Measurements from ENCODE around the gene CBARP.

DNA sequence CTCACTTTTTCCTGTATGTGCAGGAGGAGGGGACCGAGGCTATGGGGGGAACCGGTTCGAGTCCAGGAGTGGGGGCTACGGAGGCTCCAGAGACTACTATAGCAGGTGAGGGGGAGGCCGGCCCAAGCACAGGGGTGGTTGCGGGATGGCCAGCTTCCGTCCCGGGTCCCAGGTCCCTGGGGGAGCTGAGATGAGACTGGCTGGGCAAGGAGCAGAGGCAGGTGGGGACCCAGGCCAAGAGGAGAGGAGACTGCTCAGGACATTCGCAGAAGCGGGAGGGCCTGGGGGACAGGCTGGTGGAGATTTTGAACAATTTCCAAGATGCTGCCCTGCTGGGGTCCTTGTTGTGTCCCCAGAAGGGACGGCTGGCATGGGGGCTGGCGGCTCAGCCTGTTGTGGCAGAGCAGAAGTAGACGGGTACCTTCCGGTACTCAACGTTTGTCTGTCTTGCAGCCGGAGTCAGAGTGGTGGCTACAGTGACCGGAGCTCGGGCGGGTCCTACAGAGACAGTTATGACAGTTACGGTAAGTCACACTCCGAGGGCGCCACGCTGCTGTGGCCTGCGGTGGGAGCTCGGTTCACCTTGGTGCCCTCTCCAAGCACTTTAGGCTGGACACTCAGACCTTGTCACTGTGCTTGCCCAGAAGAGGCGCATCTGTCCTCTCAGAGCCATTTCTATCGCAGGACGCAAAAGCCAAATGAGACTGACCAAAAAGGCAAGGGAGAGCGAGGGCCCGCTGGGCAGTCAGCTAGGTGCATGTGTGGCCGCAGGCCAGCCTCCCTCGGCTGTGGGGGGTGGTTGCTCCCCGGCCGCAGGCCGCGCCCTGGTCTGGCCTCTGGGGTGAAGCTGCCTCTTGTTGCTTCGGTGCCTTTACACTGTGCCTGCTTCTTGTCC, 34.0 kb upstream of the CBARP start:
- TF ChIP-seq, protein P1, sequence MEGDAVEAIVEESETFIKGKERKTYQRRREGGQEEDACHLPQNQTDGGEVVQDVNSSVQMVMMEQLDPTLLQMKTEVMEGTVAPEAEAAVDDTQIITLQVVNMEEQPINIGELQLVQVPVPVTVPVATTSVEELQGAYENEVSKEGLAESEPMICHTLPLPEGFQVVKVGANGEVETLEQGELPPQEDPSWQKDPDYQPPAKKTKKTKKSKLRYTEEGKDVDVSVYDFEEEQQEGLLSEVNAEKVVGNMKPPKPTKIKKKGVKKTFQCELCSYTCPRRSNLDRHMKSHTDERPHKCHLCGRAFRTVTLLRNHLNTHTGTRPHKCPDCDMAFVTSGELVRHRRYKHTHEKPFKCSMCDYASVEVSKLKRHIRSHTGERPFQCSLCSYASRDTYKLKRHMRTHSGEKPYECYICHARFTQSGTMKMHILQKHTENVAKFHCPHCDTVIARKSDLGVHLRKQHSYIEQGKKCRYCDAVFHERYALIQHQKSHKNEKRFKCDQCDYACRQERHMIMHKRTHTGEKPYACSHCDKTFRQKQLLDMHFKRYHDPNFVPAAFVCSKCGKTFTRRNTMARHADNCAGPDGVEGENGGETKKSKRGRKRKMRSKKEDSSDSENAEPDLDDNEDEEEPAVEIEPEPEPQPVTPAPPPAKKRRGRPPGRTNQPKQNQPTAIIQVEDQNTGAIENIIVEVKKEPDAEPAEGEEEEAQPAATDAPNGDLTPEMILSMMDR (conservative IDR thresholded peaks at IDR 0.05) = no peak
- TF ChIP-seq EZH2 (IDR thresholded peaks at IDR 0.05; ENCODE audit: low read depth) = no peak

All from PC-9 (cell line).